ENCODE data around the gene BARHL1.

Gene BARHL1

GRCh38 chr9:132554755-132555154 lies 27.7 kb upstream of the BARHL1 start:
- DNase-seq (ENCODE audit: low read depth), result no peak
- H3K4me3 ChIP-seq (ENCODE audit: control insufficient read depth, low read depth, low read length), result no peak overlapping the region
- no peak for TF ChIP-seq CTCF (conservative IDR thresholded peaks at IDR 0.05; ENCODE audit: control insufficient read depth, insufficient read depth, low read depth, low read length)

DNA sequence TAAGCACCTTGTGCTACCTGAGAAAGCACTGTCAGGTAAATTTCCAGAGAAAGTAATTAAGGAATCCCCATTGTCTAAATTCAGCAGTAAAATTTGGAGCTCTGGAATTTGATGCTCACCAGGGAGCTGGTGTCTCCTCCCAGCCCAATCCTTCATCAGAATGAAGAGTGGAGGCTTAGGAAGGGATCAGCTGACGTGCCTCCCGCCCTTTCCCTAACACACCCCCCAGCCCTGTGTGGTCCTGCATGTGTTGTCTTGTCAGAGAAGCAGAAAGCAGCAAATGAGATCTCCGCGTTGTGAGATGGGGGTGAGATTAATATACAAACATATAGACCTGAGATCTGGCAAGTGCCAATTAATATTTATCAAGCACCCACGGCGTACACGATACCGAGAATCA lies 26.9 kb upstream of the BARHL1 start:
- DNase-seq (ENCODE audit: low read depth), result no peak
- no peak overlapping the region for H3K4me3 ChIP-seq (ENCODE audit: control insufficient read depth, low read depth, low read length)
- no peak for TF ChIP-seq CTCF (conservative IDR thresholded peaks at IDR 0.05; ENCODE audit: control insufficient read depth, insufficient read depth, low read depth, low read length)

- no peak for DNase-seq (ENCODE audit: low read depth)
- no peak for TF ChIP-seq CTCF (conservative IDR thresholded peaks at IDR 0.05; ENCODE audit: control insufficient read depth, insufficient read depth, low read depth, low read length)
- no peak overlapping the region for H3K4me3 ChIP-seq (ENCODE audit: control insufficient read depth, low read depth, low read length)
Measured at GRCh38 chr9:132556235-132556634, 26.2 kb upstream of the BARHL1 start.

DNA sequence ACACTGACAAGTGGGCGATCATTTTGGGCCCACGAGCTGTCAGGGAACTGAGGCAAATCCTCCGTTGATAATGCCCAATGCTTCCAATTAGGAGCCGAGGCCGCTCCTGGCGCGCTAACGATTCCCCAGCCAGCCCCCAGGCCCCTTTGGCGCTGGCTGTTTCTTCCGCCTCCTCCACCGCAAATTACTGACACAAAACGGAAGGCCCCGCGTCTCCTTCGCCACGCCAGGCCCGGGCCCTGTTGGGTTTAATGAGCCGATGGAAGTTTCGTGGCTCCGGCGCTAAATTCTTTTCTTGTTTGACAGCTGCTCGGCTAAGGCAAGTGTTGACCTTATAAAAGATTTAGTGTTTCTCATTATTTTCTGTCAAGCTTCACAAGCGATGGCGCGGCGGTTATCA lies 25.7 kb upstream of the BARHL1 start:
- H3K4me3 ChIP-seq (ENCODE audit: control insufficient read depth, low read depth, low read length), result no peak overlapping the region
- no peak for DNase-seq (ENCODE audit: low read depth)
- TF ChIP-seq CTCF (conservative IDR thresholded peaks at IDR 0.05; ENCODE audit: control insufficient read depth, insufficient read depth, low read depth, low read length), result no peak

GRCh38 chr9:132557159-132557558 lies 25.2 kb upstream of the BARHL1 start:
- TF ChIP-seq CTCF (conservative IDR thresholded peaks at IDR 0.05; ENCODE audit: control insufficient read depth, insufficient read depth, low read depth, low read length), result no peak
- DNase-seq (ENCODE audit: low read depth), result no peak
- no peak overlapping the region for H3K4me3 ChIP-seq (ENCODE audit: control insufficient read depth, low read depth, low read length)

DNA sequence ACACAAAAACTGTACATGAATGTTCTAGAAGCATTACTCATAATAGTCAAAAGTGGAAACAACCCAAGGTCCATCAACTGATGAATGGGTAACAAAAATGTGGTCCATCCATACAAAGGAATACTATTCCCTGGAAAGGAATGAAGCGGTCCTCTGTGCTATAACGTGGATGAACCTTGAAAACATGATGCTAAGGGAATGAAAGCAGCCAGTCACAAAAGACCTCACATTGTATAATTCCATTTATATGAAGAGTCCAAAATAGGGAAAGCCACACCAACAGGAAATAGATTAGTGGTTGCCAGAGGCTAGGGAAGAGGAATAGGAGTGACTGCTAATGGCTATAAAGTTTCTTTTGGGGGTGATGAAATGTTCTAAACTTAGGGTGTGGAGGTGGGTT lies 22.7 kb upstream of the BARHL1 start:
- TF ChIP-seq CTCF (conservative IDR thresholded peaks at IDR 0.05; ENCODE audit: control insufficient read depth, insufficient read depth, low read depth, low read length), result no peak
- DNase-seq (ENCODE audit: low read depth), result no peak

DNA sequence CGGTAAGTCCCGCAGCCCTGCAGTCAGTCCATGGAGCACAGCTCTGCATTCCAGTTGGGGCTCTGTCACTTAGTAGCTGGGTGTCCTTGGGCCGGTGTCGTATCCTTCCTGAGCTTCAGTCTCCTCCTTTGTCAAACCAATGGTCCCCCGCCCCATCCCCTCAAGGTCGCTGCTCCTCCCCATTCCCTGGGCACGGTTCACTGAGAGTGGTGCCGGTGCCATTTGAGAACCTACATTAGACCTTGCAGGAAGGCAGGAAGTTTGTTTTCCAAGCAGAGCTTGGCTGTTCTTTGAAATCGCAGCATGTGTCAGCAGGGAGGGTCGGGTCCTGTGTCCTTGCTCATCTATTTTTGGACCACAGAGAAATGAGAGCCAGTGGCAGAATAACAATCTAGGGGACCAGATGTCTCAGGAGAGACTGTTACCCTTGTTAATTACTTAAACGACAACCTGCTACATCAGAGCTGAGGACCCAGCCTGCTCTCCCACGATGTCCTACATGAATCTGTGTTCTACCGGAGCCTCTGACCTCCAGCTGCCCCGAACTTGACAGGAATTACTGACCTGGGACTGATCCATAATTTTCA lies 21.7 kb upstream of the BARHL1 start:
- no peak overlapping the region for H3K4me3 ChIP-seq (ENCODE audit: control insufficient read depth, low read depth, low read length)
- DNase-seq (ENCODE audit: low read depth), result no peak
- no peak for TF ChIP-seq CTCF (conservative IDR thresholded peaks at IDR 0.05; ENCODE audit: control insufficient read depth, insufficient read depth, low read depth, low read length)

More for the DNA sequence above, 22.7 kb upstream of the BARHL1 start:
- no peak overlapping the region for H3K4me3 ChIP-seq (ENCODE audit: control insufficient read depth, low read depth, low read length)

Data from fibroblast of mammary gland (primary cell).